ENCODE results near the gene SPTBN4. TPM values are rescaled to one million over a fixed set of nuclear protein-coding genes. Genes with fewer than 3 reads are reported as not detected.

Gene SPTBN4
- total RNA-seq, 3 donors from 2014 or later = 1.2 to 2.1 (median 1.8) TPM

DNA sequence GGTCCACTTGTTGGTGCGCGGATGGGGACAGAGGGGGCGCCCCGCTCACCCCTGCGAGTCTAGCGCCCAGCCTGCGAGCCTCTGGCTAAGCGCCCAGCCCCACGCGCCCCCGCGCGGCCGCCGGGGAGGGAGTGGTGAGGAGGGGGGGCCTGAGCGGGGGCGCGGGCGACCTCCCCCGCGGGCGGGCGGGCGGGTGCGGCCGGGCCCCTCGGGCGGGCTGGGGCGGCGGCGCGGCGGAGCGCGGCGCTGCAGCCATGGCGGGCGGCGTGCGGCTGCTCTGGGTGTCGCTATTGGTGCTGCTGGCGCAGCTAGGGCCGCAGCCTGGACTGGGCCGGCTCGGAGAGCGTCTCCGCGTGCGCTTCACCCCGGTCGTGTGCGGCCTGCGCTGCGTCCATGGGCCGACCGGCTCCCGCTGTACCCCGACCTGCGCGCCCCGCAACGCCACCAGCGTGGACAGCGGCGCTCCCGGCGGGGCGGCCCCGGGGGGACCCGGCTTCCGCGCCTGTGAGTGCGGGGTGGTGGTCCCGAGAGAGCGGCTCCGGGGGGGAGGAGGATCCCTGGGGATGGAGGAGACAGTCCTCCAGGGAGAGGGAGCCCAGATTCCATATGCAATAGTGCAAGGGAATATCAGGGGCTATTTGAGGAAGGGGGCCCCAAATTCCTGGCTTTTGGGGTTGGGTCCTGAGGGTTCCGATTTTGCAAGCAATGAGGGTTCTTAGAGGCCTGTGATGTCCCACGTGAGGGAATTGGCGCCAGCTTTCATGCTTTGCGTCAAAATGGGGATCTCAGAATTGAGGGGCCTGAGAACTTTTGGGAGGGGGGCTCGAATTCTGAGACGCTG lies 134.6 kb downstream of the SPTBN4 start, which contains the start of gene LTBP4:
Gene LTBP4, plus strand, starts transcription at position 236 of the 841 bp plus-strand sequence. Its CDS starts 19 bp downstream, at position 255.
- Mint-ChIP-seq H3K27me3 (ENCODE audit: low read depth) (peaks cover 32% of the 10 kb centered on the region), H3K4me1 (ENCODE audit: low read depth) (peaks cover 66% of the 10 kb centered on the region), H3K9me3 (no peaks in the 10 kb centered on the region), H3K36me3 (ENCODE audit: insufficient read depth) (no peaks in the 10 kb centered on the region), H3K4me3 (peak within 1 kb of the TSS; percentile 59)
- DNase-seq (no peak), ATAC-seq (no peak)

DNA sequence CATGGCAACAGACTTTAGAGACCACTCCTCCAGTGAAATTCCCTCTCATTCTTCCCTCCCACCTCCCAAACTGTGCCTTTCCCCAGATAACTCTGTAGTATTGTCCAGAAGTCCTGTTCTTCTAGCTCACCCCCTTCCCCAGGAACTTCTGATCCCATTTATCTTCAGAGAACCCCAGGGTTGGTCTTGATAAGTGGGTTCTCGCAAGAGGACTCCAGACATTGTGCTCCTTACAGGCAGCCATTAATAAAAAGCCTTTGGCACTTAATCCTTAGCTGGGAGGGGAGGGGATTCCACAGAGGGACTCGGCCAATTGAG lies 136.2 kb downstream of the SPTBN4 start:
- Mint-ChIP-seq H3K4me1 (ENCODE audit: low read depth) (peaks cover 74% of the 10 kb centered on the region), H3K36me3 (ENCODE audit: insufficient read depth) (no peaks in the 10 kb centered on the region), H3K9me3 (no peaks in the 10 kb centered on the region), H3K27me3 (ENCODE audit: low read depth) (peaks cover 25% of the 10 kb centered on the region), H3K4me3 (no peak overlapping the region)
- DNase-seq = no peak
- ATAC-seq = no peak

DNA sequence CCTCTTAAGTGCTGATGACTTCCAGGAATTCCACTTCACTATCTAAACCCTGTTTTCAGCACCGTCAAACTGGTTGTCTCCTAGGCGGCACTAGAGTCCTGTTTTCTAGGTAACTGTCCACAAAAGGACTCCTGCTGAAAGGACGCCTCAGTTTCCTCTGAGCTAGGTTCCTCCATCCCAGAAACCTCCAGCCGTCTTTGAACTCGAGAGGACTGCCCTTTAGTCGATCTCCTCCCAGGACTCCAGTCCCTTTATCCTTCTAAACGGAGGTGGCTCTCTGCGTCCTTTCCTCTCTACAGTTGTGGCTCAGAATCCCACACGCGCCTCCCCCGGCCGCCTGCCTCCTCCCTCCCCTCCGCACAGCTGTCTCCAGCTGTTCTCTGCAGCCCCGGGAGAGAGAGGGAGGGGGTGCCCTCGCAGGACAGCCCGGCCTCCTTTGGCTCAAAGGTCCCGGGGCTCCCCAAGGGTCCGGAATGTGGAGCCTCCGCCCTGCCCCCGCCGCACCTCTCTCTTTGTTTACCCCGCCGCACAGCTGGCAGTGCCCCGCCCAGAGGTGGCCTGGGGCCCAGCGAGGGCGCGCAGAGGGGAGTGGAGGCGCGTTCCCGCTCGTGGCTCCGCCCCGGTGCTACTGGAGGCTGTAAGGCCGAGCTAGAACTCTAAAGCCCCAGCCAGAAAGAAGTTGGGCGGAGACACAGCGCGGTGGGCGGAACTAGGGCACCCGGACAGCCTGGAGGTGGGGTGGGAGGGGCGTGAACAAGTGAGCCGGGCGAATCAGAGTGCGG lies 136.8 kb downstream of the SPTBN4 start:
- peaks cover 21% of the 10 kb centered on the region for H3K27me3 Mint-ChIP-seq (ENCODE audit: low read depth)
- DNase-seq (peak; percentile 95), ATAC-seq (peak; percentile 74 to 75)
- peaks cover 71% of the 10 kb centered on the region for H3K4me1 Mint-ChIP-seq (ENCODE audit: low read depth)
- H3K36me3 Mint-ChIP-seq (ENCODE audit: insufficient read depth) = no peaks in the 10 kb centered on the region
- H3K4me3 Mint-ChIP-seq = peak overlapping the region; percentile 81
- H3K9me3 Mint-ChIP-seq = no peaks in the 10 kb centered on the region

DNA sequence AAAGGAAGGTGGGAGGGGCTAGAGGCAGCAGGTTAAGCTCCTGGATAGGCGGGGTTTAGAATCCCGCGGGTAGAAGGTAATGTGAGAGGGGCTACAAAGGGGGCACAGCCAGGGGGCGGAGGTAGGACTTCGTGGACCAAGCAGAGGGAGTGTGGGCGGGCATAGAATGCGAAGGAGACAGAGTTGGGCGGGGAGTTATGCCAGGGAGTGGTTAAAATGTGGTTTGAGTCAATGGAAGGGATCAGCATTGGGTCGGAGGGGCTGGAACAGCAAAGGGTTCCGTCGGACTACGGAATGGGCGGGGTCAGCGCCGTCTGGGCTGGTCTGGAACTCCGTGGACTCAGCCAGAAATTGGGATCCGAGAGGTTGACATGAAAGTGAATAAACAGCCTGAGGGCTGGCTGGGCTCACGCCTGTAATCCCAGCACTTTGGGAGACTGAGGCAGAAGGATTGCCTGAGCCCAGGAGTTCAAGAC lies 137.4 kb downstream of the SPTBN4 start:
- Mint-ChIP-seq H3K9me3 (no peaks in the 10 kb centered on the region), H3K36me3 (ENCODE audit: insufficient read depth) (no peaks in the 10 kb centered on the region), H3K4me1 (ENCODE audit: low read depth) (peaks cover 70% of the 10 kb centered on the region), H3K27me3 (ENCODE audit: low read depth) (peaks cover 17% of the 10 kb centered on the region), H3K4me3 (peak overlapping the region; percentile 81)
- DNase-seq (no peak), ATAC-seq (no peak)

DNA sequence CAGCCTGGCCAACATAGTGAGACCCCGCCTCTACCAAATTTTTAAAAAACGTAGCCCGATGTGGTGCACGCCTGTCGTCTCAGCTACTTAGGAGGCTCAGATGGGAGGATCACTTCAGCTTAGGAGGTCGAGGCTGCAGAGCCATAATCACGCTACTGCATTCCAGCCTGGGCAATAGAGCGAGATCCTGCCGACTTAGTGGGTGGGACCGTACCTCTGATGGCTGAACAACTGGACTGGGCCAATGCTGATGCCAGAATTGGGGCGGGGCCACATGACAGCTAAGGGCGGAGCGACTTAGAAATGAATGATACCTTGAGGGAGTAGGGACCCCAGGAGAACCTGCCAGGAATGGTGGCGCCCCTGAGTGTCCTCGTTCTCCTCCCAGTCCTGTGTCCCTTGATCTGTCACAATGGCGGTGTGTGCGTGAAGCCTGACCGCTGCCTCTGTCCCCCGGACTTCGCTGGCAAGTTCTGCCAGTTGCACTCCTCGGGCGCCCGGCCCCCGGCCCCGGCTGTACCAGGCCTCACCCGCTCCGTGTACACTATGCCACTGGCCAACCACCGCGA lies 137.9 kb downstream of the SPTBN4 start:
- ATAC-seq = no peak
- no peak for DNase-seq
- Mint-ChIP-seq H3K4me1 (ENCODE audit: low read depth) (peaks cover 68% of the 10 kb centered on the region), H3K9me3 (no peaks in the 10 kb centered on the region), H3K27me3 (ENCODE audit: low read depth) (peaks cover 11% of the 10 kb centered on the region), H3K36me3 (ENCODE audit: insufficient read depth) (no peaks in the 10 kb centered on the region), H3K4me3 (peak overlapping the region; percentile 81)

DNA sequence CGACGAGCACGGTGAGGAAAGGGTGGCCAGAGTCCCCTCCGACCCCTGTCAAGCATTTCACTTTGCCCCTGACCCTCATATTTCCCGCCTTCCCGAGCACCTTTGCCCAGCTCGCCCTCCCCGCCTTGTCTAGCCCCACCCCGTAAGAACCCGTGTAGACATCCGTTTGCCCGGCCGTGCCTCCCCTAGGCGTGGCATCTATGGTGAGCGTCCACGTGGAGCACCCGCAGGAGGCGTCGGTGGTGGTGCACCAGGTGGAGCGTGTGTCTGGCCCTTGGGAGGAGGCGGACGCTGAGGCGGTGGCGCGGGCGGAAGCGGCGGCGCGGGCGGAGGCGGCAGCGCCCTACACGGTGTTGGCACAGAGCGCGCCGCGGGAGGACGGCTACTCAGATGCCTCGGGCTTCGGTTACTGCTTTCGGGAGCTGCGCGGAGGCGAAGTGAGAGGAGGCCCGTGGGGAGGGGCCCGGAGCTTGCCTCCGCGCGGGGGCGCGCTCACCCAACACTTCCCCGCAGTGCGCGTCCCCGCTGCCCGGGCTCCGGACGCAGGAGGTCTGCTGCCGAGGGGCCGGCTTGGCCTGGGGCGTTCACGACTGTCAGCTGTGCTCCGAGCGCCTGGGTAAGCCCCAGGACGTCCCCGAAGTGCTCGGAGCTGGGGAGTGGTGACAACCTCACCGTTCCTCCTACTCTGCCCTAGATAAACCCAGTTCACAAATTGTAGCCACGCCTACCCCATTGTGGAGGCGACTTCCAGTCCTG lies 138.6 kb downstream of the SPTBN4 start:
- H3K36me3 Mint-ChIP-seq (ENCODE audit: insufficient read depth) = no peaks in the 10 kb centered on the region
- peaks cover 9% of the 10 kb centered on the region for H3K27me3 Mint-ChIP-seq (ENCODE audit: low read depth)
- DNase-seq (peak; percentile 76), ATAC-seq (peak; percentile 45)
- H3K4me1 Mint-ChIP-seq (ENCODE audit: low read depth) = peaks cover 71% of the 10 kb centered on the region
- no peaks in the 10 kb centered on the region for H3K9me3 Mint-ChIP-seq
- H3K4me3 Mint-ChIP-seq = peak overlapping the region; percentile 81

DNA sequence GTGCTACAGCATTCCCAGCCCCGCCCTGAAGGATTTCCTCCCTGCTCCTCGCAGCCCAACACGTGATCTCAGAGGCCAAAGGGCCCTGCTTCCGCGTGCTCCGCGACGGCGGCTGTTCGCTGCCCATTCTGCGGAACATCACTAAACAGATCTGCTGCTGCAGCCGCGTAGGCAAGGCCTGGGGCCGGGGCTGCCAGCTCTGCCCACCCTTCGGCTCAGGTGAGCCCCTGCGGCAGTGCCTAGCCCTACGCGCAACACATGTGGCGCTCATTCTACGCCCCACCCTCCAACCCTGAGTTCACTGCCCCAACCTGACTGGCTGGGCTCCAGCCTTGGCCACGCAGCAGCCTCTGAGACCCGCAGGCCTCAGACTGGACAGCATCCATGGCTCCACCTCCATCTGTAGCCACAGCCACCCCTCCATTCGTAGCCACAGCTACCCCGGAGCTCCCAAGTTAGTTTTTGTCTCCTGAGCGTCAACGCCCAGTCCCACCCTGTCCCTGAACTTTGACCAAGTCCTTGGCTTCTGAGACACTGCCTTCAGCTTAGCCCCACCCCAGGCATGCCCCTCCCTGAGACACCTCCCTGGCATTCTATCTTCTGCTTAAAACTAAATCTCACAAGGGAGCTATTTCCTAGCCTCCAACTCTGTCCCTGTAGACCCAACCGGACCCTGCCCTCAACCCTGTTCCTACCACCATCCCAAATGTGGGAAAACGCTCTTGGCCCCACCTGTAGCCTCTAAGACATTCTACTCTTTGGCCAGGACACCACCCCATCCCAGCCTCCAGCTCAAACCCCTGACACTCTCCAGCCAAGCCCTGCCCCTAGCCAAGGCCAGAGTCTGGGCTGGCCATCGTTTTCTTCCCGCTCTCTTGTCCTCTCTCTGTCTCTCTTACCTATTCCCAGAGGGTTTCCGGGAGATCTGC lies 140.8 kb downstream of the SPTBN4 start:
- DNase-seq (no peak), ATAC-seq (no peak)
- Mint-ChIP-seq H3K4me3 (no peak overlapping the region), H3K4me1 (ENCODE audit: low read depth) (peaks cover 77% of the 10 kb centered on the region), H3K9me3 (no peaks in the 10 kb centered on the region), H3K36me3 (ENCODE audit: insufficient read depth) (no peaks in the 10 kb centered on the region), H3K27me3 (ENCODE audit: low read depth) (no peaks in the 10 kb centered on the region)

DNA sequence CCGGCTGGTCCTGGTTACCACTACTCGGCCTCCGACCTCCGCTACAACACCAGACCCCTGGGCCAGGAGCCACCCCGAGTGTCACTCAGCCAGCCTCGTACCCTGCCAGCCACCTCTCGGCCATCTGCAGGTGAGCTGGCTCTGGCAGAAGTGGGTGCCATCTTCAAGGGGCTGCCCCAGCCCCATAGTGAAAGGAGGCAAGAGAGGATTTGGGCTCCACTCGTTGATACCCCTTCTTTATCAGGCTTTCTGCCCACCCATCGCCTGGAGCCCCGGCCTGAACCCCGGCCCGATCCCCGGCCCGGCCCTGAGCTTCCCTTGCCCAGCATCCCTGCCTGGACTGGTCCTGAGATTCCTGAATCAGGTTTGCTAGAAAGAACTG lies 141.4 kb downstream of the SPTBN4 start:
- no peak overlapping the region for H3K4me3 Mint-ChIP-seq
- H3K27me3 Mint-ChIP-seq (ENCODE audit: low read depth) = no peaks in the 10 kb centered on the region
- no peaks in the 10 kb centered on the region for H3K9me3 Mint-ChIP-seq
- ATAC-seq (no peak), DNase-seq (no peak)
- no peaks in the 10 kb centered on the region for H3K36me3 Mint-ChIP-seq (ENCODE audit: insufficient read depth)
- peaks cover 75% of the 10 kb centered on the region for H3K4me1 Mint-ChIP-seq (ENCODE audit: low read depth)

DNA sequence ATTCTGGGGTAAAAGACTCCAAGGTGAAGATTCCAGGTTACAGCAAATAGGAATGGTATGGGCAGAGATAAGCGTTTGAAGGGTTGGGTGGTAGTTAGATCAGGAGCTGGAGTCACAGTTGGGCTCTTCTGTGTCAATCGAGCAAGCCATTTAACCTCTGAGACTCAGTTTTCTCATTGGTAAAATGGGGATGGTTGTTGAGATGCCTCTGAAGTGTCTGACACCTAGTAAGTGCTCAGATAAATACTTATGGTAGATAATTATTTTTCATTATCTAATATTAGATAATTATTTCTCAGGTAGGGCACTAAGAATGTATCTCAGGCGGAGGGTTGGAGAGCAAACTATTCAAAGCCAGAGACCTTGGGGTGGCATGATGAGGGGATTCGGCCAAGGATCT lies 142.2 kb downstream of the SPTBN4 start:
- Mint-ChIP-seq H3K27me3 (ENCODE audit: low read depth) (no peaks in the 10 kb centered on the region), H3K4me3 (peak overlapping the region; percentile 80), H3K4me1 (ENCODE audit: low read depth) (peaks cover 72% of the 10 kb centered on the region), H3K9me3 (no peaks in the 10 kb centered on the region), H3K36me3 (ENCODE audit: insufficient read depth) (no peaks in the 10 kb centered on the region)
- DNase-seq = no peak
- ATAC-seq = no peak

DNA sequence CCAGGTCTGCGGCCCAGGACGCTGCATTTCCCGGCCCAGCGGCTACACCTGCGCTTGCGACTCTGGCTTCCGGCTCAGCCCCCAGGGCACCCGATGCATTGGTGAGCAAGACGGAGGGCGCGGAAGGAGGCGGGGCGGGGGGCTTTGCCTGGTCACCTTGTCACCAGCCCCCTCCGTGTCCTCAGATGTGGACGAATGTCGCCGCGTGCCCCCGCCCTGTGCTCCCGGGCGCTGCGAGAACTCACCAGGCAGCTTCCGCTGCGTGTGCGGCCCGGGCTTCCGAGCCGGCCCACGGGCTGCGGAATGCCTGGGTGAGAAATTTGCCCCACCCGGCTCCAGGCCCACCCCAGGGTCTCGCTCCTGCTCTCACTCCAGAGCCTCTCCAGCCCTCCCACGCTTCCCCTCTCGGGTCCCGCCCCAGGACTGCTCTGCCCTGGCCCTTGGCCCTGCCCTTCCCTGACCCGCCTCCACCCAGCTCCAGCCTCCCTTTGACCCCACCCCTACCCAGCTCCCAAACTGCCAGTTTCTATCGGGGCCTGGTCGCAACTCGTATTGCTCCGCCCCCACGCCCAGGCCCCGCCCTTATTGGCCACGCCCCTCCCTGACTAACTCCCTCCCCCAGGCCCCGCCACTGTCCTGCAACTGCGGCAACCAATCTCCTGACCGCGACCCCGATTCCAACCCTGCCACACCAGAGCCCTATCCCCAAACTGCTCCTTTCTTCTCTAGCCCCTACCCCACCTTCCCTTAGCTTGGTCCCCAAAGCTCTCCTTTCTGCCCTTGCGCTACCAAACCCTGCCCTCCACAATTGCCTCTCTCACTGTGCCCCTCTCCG lies 143.0 kb downstream of the SPTBN4 start:
- Mint-ChIP-seq H3K4me1 (ENCODE audit: low read depth) (peaks cover 67% of the 10 kb centered on the region), H3K4me3 (peak overlapping the region; percentile 80), H3K9me3 (no peaks in the 10 kb centered on the region), H3K36me3 (ENCODE audit: insufficient read depth) (no peaks in the 10 kb centered on the region), H3K27me3 (ENCODE audit: low read depth) (no peaks in the 10 kb centered on the region)
- peak; percentile 19 to 35 for ATAC-seq
- peak; percentile 88 for DNase-seq

DNA sequence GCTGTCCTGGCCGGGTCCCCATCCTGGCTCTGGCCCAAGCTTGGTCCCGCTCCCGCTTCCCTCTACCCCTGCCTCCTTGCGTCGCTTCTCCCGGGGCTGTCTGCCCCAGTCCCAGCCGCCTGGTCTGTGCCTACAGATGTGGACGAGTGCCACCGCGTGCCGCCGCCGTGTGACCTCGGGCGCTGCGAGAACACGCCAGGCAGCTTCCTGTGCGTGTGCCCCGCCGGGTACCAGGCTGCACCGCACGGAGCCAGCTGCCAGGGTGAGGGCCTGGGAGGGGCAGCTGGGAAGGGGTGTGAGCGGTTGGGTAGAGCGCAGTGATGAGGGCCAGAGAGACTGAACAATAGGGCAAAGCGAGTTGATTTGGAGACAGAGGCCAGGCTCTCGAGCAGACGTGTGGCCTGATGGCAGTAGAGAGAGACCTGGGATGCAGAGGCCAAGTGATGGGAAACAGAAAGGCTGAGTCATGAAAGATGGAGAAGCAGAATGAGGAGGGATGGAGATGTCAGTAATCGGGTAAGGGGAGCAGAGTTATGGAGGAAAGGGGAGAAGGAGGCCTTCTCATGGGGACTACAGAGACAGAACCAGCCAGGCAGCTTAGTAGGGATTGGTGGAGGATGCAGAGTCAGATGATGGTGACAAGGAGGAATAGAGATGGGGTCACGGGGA lies 143.7 kb downstream of the SPTBN4 start:
- Mint-ChIP-seq H3K4me1 (ENCODE audit: low read depth) (peaks cover 68% of the 10 kb centered on the region), H3K4me3 (peak overlapping the region; percentile 80)
- peak in 1 of 2 donors; percentile 2 for ATAC-seq

DNA sequence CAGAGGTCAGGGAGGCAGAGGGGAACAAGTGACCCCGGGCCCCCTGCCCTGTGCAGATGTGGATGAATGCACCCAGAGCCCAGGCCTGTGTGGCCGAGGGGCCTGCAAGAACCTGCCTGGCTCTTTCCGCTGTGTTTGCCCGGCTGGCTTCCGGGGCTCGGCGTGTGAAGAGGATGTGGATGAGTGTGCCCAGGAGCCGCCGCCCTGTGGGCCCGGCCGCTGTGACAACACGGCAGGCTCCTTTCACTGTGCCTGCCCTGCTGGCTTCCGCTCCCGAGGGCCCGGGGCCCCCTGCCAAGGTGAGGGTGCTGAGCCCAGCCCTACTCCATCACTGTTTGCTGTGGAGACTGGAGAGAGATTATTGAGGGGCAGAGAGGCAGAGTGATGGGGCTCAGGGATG lies 144.3 kb downstream of the SPTBN4 start:
- ATAC-seq (no peak), DNase-seq (no peak)
- Mint-ChIP-seq H3K36me3 (ENCODE audit: insufficient read depth) (peaks cover 9% of the 10 kb centered on the region), H3K9me3 (no peaks in the 10 kb centered on the region), H3K4me1 (ENCODE audit: low read depth) (peaks cover 68% of the 10 kb centered on the region), H3K27me3 (ENCODE audit: low read depth) (no peaks in the 10 kb centered on the region), H3K4me3 (peak overlapping the region; percentile 80)

More for the DNA sequence above, 143.7 kb downstream of the SPTBN4 start:
- Mint-ChIP-seq H3K36me3 (ENCODE audit: insufficient read depth) (peaks cover 5% of the 10 kb centered on the region), H3K27me3 (ENCODE audit: low read depth) (no peaks in the 10 kb centered on the region), H3K9me3 (no peaks in the 10 kb centered on the region)
- peak; percentile 56 for DNase-seq
